GM13976 (cell line): ENCODE results near the gene FNDC4.
A peak's percentile ranks its signal among the peaks of the same experiment; 100 is the strongest.
"Not testable (repeated sequence)": the region's sequence is repeated elsewhere in the genome, so short reads cannot be mapped to it uniquely, and the experiment has no call there.

Experiments
- DNase-seq: peaks from one replicate; pipeline ENCODE4 v3.0.0; 2012; ENCODE audit warnings: low spot score
- CTCF ChIP-seq: IDR thresholded peaks from 2 replicates; pipeline ENCODE4 v1.5.1; 2012; ENCODE audit warnings: borderline replicate concordance, mild to moderate bottlenecking; ENCODE audit not compliant: insufficient read depth; ENCODE audit errors: extremely low read depth, missing control alignments, control extremely low read depth
- in situ Hi-C: fragments of 300-500 bp; cut with MboI; formaldehyde crosslinking; loops from one replicate; pipeline ENCODE4 v1.12.0; 2022; ENCODE audit warnings: low sequenced_read_pairs, mixed read lengths, inconsistent platforms; ENCODE audit not compliant: unreplicated experiment

Gene FNDC4

GRCh38 chr2:27494944-27495554 is at the start of gene FNDC4:
FNDC4 (minus strand) TSS chr2:27495200; CDS start chr2:27494679, 521 bp downstream.
- in situ Hi-C loops = no loop called here
- DNase-seq = peak; percentile 52
- TF ChIP-seq CTCF = no peak

- no peak for DNase-seq
- in situ Hi-C loops = no loop called here
- TF ChIP-seq CTCF = no peak
These were observed 49.3 kb upstream of the FNDC4 start for GRCh38 chr2:27544143-27544821.

- DNase-seq, in situ Hi-C loops: not testable (repeated sequence)
These were observed 44.6 kb upstream of the FNDC4 start for GRCh38 chr2:27539649-27540048.

- in situ Hi-C loops, DNase-seq: not testable (repeated sequence)
These were observed 43.9 kb upstream of the FNDC4 start for GRCh38 chr2:27538839-27539450.

- in situ Hi-C loops = no loop called here
- no peak for DNase-seq
- TF ChIP-seq CTCF = no peak
These were observed 42.3 kb upstream of the FNDC4 start for GRCh38 chr2:27537287-27537686.

GRCh38 chr2:27531983-27532382 is 37.0 kb upstream of the FNDC4 start:
- in situ Hi-C loops = no loop called here
- no peak for TF ChIP-seq CTCF
- DNase-seq = no peak

- TF ChIP-seq CTCF = no peak
- no peak for DNase-seq
- in situ Hi-C loops = no loop called here
These were observed 32.2 kb upstream of the FNDC4 start for GRCh38 chr2:27527182-27527581.
